HG02970 (cell line): ENCODE results near the gene FHOD1.

Experiments
- ATAC-seq: cut with Tn5 transposase; IDR thresholded peaks from one replicate; pipeline ENCODE4 v1.9.1; 2021; ENCODE audit warnings: mild to moderate bottlenecking, moderate library complexity, moderate number of reproducible peaks; ENCODE audit not compliant: unreplicated experiment, low FRiP score

Gene FHOD1

DNA sequence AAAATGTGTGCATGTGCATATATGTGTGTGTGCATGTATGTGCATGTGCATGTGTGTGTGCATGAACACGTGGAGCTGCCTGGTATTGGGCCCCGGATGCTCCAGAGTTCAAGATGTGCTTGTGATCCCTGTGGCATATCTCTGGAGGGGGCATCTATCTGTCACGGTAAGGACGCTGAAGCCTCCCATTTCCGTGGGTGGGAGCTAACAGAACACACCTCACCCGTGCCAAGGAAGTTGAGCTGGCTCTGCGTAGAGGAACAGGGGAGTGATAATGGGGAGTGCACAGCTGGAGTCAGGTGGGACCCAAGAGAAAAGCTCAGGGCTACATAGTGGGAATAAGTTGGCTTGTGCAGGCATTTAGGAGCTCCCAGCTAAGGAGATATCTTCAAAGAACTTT is 35.6 kb downstream of the FHOD1 start:
- no peak for ATAC-seq

DNA sequence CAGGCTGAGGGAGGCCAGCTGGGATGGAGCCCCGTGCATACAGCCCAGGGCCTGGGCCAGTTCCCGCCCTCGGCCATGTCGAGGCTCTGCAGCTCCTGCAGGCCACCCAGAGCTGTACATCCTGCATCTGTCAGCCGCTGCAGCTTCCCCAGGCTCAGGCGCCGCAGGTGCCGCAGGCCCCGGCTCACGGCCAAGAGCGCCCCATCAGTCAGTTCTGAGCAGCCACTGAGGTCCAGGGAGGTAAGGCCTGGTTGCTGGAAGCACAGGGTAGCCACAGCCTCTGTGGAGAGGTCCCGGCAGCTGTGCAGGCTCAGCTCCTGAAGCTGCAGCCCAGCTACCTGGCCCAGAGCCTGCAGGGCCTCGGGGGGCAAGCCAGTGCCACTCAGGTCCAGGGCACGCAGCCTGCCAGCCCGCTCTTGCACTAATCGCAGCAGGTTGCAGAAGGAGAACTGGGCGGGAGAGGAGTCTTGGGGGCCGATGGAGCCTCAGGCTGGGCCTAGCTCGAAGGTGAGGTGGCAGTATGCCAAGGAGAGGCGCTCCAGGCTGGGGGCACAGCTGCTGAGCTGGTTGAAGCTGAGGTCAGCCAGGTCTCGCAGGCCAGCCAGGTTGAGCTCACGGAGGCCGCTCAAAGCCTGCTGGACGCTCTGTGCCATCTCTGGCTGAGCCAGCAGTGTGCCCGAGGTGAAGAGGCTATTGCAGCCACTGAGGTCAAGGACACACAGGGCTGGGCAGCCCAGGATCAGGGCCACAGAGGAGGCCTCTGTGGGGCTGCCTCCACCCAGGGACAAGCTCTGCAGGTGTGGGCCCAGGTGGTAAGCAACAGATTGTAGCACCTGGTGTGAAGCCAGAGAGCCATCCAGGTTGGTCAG is 37.0 kb downstream of the FHOD1 start:
- no peak for ATAC-seq

DNA sequence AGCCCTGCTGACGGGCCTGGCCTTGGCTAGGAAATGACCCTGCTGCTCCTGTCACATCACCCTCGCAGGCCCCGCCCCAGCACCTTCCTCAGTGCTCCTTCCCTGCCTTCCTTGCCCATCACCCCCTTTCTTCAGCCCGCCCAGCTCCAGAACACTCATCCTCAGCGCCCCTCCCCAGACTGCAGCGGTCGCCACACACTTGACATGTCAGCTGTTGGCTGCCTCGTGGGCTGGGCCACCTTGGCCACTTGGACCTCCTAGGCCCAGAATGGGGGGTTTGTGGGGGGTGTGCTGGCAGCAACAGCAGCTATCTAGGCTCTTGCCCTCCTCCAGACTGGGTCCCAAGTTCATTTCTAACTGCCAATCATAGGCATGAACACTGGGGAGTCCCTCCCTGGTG is 37.7 kb downstream of the FHOD1 start:
- ATAC-seq = no peak

DNA sequence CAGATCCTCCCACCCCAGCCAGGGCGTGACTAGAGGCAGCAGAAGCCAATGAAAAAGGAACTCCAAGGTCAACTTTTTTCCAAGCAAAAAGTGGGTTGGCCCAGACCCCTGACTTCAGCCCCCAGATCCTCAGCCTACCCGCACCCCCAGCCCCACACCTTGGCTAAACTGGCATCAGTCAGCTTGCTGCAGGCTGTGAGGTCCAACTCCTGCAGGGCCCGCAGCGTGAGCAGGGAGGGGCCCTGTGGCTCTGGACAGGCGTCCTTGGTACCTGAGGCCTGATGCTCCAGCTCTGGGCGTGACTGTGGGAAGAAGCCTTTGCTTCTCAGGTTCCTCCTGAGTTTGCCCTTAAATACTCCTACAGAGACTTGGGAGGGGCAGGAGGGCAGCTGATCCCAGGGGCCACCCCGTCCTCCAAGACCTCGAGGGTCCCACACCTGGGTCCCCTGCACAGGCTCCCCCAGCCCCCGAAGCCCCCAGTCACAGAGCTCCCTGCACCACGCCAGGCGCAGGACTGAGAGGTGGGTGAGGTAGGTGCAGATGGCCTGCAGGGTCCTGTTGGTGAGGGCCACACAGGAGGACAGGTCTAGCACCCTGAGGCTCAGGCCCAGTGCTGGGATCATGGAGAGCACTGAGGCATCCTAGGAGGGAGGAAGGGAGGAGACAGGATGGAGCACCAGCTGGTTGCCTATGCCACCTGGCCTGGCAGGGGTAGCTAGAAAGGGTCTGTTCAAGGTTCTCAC is 39.0 kb downstream of the FHOD1 start:
- no peak for ATAC-seq

DNA sequence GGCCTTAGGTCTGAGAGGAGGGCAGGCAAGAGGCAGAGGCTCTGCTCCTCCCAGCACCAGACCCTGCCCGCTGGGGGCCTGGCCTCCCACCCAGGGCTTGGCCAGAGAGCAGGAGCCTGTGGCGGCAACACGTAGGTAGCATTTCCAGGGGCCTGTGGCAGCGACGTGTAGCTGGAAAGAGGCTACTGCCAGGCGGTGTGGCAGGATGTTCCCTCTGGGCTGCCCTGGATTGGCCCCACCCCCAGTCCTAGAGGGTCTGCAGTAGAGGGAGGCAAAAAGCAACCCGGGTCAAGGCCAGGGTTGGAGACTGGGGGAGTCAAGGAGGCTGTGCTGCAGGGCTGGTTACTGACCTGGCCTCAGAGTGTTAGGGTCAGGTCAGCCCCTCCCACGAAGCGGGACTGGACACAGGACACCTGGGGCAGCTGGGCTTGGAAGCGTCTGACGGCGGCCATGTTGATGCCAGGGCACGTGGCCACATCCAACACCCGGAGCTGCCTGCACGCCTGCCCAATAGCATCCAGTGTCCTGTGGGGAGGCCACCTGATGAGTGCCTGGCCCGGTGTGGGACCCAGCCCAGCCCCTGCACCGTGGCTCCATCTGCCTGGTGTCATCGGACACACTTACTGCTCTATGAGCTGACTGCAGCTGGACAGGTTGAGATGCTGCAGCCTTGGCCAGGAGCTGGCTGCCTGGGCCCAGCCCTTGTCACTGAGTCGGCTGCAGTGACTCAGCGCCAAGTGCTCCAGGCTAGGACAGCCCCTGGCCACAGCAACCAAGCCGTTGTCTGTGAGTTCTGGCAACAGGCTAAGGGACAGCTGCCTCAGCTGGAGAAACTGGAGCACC is 39.8 kb downstream of the FHOD1 start:
- ATAC-seq = no peak

DNA sequence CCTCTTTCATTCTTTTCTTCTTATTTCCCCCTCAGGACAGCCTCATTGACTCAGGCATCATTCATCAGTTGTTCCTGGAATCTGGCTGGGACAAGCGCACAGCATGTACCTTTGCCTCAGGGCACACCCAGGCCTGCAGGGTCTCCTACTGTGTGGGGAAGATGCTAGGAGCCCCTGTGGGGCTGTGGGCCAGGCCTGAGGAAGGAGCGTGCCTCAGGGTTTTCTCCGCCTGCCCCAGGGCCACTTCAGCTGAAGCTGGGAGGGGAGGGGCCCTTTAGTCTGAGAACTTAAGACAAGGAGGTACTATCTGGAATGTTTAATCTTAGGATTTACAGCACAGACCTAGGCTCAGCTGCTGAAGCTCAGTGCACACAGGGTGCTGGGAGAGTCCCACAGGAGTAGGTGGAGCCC is 40.4 kb downstream of the FHOD1 start:
- ATAC-seq = no peak

DNA sequence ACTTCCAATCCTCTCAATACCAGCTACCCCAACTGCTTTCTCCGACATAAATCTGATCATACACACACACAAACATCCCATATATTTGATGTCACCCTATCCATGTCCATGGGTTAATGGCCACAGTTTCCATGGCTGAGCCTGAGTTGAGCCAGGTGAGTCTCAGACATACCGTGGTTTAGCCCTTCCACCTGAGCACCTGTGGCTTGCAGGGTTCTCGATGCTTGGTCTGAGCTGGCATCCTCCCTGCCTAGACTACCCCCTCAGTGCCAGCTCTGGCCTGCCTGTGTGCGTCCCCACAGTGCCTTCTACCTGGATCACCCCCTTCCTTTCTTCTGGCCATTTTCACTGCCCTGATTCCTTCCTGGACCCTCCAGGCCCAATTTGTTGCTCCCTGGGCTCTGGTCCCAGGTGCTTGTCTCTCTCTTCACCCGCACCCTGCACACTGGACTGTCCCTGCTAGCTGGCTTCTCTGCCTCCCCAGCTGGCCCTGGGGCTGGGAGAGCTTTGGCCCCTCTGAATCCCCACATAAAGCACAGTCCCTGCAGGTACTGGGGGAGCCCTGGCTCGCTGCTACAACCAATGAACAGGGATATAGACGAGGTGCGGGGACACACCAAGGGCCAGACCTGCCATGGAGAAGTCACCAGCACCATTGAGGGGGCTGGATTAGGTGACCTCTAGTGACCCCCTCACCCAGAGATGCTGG is 41.0 kb downstream of the FHOD1 start:
- no peak for ATAC-seq

DNA sequence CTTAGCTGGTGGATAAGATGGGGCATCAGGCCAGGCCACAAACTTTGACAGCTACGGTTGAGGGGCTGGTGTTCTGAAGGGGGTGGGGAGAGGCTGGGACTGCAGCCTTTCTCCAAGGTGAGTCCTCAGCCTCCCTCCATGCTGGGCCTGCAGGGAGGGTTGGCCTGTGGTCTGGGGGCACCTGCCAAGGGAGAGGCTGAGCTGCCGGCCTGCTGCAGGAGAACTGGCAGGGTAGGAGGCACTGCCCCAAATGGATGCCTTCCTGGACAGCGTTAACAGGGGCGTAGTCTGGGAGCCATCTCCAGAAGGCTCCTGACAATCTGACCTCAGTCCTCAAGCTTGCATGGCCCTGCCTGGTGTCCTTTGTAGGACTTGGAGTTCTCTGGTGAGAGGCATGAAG is 43.2 kb downstream of the FHOD1 start:
- no peak for ATAC-seq

DNA sequence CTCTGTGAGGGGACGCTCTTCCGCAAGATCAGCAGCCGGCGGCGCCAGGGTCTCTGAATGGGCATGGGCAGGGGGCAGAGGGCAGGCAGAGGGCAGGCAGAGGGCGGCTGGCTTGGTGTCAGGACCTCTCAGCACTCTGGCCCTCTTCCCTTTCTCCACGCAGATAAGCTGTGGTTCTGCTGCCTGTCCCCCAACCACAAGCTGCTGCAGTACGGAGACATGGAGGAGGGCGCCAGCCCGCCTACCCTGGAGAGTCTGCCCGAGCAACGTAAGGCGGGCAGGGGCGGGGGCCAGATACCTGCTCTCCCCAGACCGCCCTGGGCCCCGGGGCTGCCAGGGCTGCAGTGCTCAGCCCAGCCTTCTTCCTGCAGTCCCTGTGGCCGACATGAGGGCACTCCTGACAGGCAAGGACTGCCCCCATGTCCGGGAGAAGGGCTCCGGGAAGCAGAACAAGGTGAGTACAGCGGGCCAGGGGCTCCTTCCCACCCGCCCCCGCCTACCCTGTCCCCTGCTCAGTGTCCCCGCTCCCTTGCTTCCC is 44.3 kb downstream of the FHOD1 start:
- ATAC-seq = no peak

DNA sequence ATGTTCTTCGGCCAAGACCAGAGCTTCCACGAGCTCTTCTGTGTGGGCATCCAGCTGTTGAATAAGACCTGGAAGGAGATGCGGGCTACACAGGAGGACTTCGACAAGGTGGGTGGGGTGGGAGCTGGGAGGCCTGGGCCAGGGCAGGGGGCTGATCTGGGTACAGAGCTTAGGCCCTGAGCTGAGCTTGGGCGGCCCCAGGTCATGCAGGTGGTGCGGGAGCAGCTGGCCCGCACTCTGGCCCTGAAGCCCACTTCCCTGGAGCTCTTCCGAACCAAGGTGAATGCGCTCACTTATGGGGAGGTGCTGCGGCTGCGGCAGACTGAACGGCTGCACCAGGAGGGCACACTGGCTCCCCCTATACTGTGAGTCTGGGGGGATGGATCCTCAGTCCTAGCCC is 44.9 kb downstream of the FHOD1 start:
- ATAC-seq = no peak

DNA sequence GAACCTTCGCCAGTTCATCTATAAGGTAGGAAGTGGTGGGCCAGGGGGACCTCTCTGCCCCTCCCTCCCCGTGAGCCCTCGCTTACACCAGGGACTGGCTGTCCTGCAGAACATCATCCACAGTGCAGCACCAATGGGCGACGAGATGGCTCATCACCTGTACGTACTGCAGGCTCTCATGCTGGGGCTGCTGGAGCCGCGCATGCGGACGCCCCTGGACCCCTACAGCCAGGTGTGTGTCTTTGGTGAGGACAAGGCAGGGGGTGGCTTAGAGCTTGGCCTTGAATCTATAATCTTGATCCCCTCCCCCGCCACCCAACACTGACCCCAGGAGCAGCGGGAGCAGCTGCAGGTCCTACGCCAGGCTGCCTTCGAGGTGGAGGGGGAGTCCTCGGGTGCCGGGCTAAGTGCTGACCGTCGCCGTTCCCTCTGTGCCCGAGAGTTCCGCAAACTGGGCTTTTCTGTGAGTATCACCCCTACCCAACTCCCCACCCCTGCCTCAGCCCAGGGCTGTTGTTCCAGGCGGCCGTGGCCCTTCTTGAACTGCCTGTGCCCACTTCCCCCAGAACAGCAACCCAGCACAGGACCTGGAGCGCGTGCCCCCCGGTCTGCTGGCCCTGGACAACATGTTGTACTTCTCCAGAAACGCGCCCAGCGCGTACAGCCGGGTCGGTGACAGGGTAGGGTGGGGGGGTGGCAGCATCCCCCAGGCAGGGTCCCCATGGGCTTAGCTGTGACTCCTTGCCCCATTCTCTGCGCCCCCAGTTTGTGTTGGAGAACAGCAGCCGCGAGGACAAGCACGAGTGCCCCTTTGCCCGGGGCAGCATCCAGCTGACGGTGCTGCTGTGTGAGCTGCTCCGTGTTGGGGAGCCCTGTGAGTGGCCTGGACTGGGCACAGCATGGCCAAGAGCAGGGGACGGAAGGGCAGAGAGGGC is 45.6 kb downstream of the FHOD1 start:
- no peak for ATAC-seq

DNA sequence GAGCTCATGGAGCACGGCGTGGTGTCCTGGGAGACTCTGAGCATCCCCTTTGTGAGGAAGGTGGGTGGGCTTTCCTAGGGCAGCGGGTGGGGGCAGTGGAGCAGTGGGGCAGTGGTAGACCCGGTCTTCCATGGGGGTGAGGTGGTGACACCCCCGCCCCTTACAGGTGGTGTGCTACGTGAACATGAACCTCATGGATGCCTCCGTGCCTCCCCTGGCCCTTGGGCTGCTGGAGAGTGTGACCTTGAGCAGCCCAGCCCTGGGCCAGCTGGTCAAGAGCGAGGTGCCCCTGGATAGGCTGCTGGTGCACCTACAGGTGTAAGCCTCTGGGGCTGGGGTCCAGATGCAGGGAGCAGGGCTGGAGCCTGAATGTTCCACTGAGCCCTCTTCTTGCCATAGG is 46.8 kb downstream of the FHOD1 start:
- no peak for ATAC-seq

DNA sequence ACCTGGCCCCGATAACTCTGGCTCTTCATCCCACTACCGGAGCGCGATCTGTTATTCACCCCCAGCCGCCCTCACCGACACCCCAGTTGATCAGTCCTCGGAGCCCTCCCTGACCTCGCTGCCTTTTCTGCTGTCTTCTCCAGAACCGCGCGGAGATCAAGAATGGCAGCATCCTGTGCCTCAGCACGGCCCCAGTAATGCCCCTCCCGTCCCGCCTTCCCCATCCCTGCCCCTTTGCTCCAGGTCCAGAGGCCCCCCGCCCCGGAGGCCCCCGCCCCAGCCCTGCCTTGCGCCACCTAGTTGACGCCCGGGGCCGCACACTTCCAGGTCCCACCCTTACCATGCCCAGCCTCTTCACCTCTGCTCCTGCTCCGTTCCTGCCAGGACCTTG is 47.5 kb downstream of the FHOD1 start:
- ATAC-seq = no peak

DNA sequence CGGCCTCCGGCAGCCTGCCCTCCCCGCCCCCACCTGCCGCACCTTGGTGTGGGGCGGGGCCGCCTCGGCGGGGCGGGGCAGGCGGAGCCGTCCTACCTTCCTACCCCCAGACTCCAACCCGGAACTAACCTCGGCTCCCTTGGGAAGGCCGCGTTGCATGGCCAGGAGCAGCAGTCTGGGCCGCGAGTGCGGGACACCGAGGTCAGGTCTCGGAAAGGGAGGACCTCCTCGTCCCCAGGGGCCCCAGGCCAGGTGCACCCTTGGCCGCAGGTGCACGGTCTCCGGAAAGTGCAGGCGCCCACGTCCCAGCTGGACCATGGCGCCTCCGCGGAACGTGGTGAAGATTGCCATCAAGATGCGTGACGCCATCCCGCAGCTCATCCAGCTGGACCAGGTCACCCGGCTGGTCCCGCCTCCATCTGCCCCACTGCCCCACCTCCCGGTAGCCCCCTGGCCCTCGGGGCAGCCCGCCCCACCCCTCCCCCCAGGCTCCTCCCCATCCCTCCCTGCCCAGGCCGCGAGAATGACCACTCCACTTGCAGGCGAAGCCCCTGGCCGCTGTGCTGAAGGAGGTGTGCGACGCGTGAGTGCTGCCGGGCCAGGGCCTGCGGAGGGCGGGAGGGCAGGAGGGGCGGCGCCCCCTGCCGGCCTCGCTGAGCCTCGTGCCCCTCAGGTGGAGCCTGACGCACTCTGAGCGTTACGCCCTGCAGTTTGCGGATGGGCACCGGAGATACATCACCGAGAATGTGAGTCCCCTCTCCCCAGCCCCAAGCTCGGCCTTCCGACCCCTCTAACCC is 48.1 kb downstream of the FHOD1 start, which contains the start of gene ELMO3:
Gene ELMO3, plus strand, starts transcription at position 121 of the 797 bp plus-strand sequence. Its CDS starts 196 bp downstream, at position 317.
- no peak for ATAC-seq

DNA sequence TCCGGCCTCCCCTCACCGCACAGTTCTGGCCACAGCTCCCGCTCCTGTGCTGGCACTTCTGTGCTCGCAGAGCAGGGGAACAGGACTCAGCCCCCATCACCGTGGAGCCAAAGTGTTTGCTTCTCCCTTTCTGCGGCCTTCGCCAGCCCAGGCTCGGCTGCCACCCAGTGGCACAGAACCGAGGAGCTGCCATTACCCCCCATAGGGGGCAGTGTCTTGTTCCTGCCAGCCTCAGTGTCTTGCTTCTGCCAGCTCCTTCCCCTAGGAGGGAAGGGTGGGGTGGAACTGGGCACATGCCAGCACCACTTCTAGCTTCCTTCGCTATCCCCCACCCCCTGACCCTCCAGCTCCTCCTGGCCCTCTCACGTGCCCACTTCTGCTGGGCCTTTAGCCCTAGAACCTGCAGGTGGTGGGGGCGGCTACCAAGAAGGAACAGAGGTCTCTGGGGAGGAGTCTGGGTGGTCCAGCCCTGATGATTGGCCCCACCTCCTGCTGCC is 49.0 kb downstream of the FHOD1 start:
- no peak for ATAC-seq

DNA sequence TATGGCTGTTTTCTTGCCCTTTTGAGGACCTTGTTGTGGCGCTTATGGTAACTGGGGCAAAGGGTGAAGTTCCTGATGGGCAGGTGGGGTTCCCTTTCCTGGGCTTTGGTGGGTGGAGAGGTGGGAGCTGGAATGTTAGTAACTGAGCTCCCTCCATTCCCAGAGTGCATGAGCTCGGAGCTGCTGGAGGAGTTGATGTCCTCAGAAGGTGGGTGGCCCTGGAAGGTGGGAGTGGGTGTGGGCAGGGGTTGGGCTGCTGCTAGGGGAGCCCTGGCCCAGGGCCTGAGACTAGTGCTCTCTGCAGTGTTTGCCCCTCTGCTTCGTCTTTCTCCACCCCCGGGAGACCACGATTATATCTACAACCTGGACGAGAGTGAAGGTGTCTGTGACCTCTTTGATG is 49.6 kb downstream of the FHOD1 start:
- ATAC-seq = no peak

DNA sequence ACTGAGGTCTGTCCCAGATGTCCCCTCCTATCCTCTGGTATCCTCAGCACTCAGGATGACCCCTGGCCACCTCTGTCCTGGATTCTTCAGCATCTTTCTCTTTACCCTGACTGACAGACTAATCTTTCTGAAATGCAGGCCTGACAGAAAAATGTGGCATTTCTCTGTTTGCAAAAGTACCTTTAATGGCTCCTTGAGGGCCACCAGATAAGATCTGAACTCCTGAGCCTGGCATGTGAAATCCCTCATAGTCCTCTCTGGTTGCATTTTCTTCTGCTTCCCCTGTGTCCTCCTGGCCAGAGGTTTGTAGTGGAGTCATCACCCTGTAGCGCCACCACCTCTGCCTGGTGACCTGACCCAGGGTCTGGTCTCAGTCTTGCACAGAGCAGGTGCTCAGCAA is 50.4 kb downstream of the FHOD1 start:
- no peak for ATAC-seq

DNA sequence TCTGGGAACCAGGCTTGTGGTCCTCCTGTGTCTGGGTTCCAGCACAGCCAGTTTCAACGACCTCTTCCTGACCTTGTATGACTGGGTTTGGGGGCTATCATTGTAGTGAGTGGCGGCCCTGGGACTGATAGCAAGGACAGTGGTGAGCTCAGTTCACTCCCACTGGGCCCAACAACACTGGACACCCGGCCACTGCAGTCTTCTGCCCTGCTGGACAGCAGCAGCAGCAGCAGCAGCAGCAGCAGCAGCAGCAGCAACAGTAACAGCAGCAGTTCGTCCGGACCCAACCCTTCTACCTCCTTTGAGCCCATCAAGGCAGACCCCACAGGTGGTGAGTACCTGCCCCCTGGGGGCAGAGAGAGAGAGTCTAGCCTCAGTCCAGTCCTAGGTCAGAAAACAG is 51.6 kb downstream of the FHOD1 start:
- no peak for ATAC-seq
